COLO668 (cell line): ENCODE results near the gene CTF1.
"Not testable (repeated sequence)": the region's sequence is repeated elsewhere in the genome, so short reads cannot be mapped to it uniquely, and the experiment has no call there.

Experiments used
- DNase-seq: peaks from one replicate; lab custom pipeline; 2025; ENCODE audit not compliant: unreplicated experiment; lab: John Stamatoyannopoulos, UW

The CTF1 gene

GRCh38 chr16:30887927-30888326 is 8.5 kb upstream of the CTF1 start:
- no peak for DNase-seq

- no peak for DNase-seq
Observed at GRCh38 chr16:30888856-30889499, 7.4 kb upstream of the CTF1 start.

GRCh38 chr16:30889721-30890120 is 6.7 kb upstream of the CTF1 start:
- DNase-seq = no peak

GRCh38 chr16:30891043-30891823 is 5.2 kb upstream of the CTF1 start:
- DNase-seq = not testable (repeated sequence)

GRCh38 chr16:30892670-30893416 is 3.6 kb upstream of the CTF1 start:
- DNase-seq = no peak

- no peak for DNase-seq
Observed at GRCh38 chr16:30893417-30893743, 3.0 kb upstream of the CTF1 start.

- peak; percentile 95 for DNase-seq
Observed at GRCh38 chr16:30893744-30894539, 2.5 kb upstream of the CTF1 start, which contains the start of gene BCL7C. Gene BCL7C, minus strand, starts transcription at chr16:30894077. Its CDS starts 133 bp downstream, at chr16:30893944.

- no peak for DNase-seq
Observed at GRCh38 chr16:30894540-30895368, 1.7 kb upstream of the CTF1 start.

GRCh38 chr16:30895627-30896260 is 670 bp upstream of the CTF1 start:
- no peak for DNase-seq

- peak; percentile 70 for DNase-seq
Observed at GRCh38 chr16:30896889-30897733, 697 bp downstream of the CTF1 start.

GRCh38 chr16:30899794-30900193 is 3.4 kb downstream of the CTF1 start:
- DNase-seq = no peak

- DNase-seq = no peak
Observed at GRCh38 chr16:30900588-30900987, 4.2 kb downstream of the CTF1 start.

GRCh38 chr16:30901201-30902028 is 5.0 kb downstream of the CTF1 start:
- no peak for DNase-seq

- DNase-seq = peak; percentile 83
Observed at GRCh38 chr16:30902029-30902972, 5.9 kb downstream of the CTF1 start.

GRCh38 chr16:30903002-30903401 is 6.6 kb downstream of the CTF1 start:
- no peak for DNase-seq

- DNase-seq = no peak
Observed at GRCh38 chr16:30903596-30903995, 7.2 kb downstream of the CTF1 start.
